ENCODE measurements around the gene WDR74. TPM values are rescaled to one million over a fixed set of nuclear protein-coding genes. Genes with fewer than 3 reads are reported as not detected.

Gene WDR74
- total RNA-seq, 2 donors from 2014 or later, result 19.8 to 55.2 TPM

DNA sequence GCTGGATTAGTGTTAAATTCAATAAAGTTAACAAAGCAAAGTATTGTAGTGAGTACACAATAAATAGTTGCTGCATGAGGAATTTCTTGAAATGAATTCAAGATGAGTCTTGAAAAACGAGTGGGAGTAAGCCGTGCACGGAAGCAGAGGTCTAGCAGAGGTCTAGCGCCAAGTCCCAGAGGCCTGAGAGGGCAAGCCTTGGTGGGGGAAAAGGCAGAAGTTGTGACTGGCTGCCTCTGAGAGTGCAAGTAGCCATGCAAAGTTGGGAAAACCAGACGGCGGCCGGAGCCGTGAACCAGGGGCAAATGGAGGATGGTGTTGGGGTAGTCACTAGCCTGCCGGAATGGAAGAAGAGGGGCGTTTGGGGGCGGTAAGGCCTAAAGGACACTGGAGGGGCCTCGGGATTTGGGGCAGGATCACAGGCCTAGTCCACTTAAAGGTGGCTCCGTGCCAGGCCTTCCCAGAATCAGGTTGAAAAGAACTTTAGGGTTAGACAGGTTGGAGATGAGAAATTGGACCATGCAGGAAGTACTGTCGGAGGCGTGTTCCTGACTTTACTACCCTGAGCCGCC, 40.9 kb upstream of the WDR74 start:
- H3K4me3 ChIP-seq, result peak overlapping the region; percentile 79
- peak overlapping the region; percentile 93 to 98 for H3K27ac ChIP-seq
- TF ChIP-seq, protein P1, sequence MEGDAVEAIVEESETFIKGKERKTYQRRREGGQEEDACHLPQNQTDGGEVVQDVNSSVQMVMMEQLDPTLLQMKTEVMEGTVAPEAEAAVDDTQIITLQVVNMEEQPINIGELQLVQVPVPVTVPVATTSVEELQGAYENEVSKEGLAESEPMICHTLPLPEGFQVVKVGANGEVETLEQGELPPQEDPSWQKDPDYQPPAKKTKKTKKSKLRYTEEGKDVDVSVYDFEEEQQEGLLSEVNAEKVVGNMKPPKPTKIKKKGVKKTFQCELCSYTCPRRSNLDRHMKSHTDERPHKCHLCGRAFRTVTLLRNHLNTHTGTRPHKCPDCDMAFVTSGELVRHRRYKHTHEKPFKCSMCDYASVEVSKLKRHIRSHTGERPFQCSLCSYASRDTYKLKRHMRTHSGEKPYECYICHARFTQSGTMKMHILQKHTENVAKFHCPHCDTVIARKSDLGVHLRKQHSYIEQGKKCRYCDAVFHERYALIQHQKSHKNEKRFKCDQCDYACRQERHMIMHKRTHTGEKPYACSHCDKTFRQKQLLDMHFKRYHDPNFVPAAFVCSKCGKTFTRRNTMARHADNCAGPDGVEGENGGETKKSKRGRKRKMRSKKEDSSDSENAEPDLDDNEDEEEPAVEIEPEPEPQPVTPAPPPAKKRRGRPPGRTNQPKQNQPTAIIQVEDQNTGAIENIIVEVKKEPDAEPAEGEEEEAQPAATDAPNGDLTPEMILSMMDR (IDR thresholded peaks at IDR 0.05), result no peak
- peak; percentile 55 for DNase-seq (ENCODE audit: low spot score)
- peaks cover 27% of the 10 kb centered on the region for H3K36me3 ChIP-seq
- no peaks in the 10 kb centered on the region for H3K27me3 ChIP-seq (replicated peaks; ENCODE audit: insufficient read depth)
- peak; percentile 43 for ATAC-seq (ENCODE audit: insufficient number of reproducible peaks, low FRiP score, low read depth)
- H3K4me1 ChIP-seq (ENCODE audit: control insufficient read depth in 1 of 2, low read depth in 2 of 2), result peaks cover 31 to 51% of the 10 kb centered on the region in 2 donors
- no peaks in the 10 kb centered on the region for H3K9me3 ChIP-seq

DNA sequence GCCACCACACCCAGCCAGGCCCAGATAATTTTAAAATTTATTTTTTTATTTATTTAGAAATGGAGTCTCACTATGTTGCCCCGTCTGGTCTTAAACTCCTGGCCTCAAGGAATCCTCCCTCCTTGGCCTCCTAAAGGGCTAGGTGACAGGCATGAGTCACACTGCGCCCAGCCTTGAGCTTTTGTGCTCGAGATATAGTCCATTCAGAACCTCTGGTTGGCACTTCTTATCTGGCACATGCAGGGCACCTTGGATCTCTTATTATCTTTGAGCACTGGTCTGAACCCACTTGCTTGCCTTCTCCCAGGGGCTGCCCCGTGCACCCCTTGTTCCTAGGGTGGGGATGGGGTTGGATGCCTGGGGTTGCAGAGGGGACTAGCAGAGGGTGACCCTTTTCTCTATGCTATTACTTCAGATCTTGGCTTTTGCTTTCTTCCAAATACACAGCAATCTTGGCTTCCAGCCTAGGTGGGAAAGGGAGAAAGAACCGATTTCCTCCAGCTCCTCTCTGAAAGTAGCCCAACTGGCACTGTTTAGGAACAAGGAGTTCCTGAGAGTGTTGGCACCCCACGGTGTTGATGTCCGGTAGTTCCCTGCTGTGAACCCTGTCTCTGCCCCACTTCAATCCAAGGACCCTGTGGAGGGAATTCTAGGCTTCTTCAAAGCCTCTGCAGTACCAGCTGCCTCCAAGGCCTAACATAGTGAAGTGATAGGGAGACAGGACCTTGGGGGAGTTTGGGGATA, 40.0 kb upstream of the WDR74 start:
- DNase-seq (ENCODE audit: low spot score) (no peak), ATAC-seq (ENCODE audit: insufficient number of reproducible peaks, low FRiP score, low read depth) (no peak)
- peaks cover 31 to 45% of the 10 kb centered on the region in 2 donors for H3K4me1 ChIP-seq (ENCODE audit: control insufficient read depth in 1 of 2, low read depth in 2 of 2)
- H3K9me3 ChIP-seq, result no peaks in the 10 kb centered on the region
- peaks cover 20% of the 10 kb centered on the region for H3K36me3 ChIP-seq
- H3K27me3 ChIP-seq (replicated peaks; ENCODE audit: insufficient read depth), result no peaks in the 10 kb centered on the region
- TF ChIP-seq, protein P1 (IDR thresholded peaks at IDR 0.05), result no peak
- peak overlapping the region; percentile 79 for H3K4me3 ChIP-seq
- peak overlapping the region; percentile 93 to 98 for H3K27ac ChIP-seq

DNA sequence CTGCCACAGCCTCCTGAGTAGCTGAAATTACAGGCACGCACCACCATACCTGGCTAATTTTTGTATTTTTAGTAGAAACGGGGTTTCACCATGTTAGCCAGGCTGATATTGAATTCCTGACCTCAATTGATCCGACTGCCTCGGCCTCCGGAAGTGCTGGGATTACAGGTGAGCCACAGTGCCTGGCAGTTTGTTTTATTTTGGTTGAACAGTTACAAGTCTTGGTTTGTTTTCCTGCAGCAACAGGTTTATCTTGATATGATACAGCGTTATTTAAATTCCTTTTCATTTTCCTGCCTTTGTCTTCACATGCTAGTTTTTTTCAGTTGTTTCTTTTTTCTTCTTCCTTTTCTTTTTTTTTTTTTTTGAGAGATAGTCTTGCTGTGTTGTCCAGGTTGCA, 37.3 kb upstream of the WDR74 start:
- ATAC-seq (ENCODE audit: insufficient number of reproducible peaks, low FRiP score, low read depth) (no peak), DNase-seq (ENCODE audit: low spot score) (no peak)
- no peaks in the 10 kb centered on the region for H3K27me3 ChIP-seq (replicated peaks; ENCODE audit: insufficient read depth)
- no peaks in the 10 kb centered on the region for H3K36me3 ChIP-seq
- H3K9me3 ChIP-seq, result no peaks in the 10 kb centered on the region
- TF ChIP-seq, protein P1 (IDR thresholded peaks at IDR 0.05), result no peak
- peaks cover 10 to 18% of the 10 kb centered on the region in 2 donors for H3K4me1 ChIP-seq (ENCODE audit: control insufficient read depth in 1 of 2, low read depth in 2 of 2)
- no peak overlapping the region for H3K27ac ChIP-seq
- H3K4me3 ChIP-seq, result no peak overlapping the region

DNA sequence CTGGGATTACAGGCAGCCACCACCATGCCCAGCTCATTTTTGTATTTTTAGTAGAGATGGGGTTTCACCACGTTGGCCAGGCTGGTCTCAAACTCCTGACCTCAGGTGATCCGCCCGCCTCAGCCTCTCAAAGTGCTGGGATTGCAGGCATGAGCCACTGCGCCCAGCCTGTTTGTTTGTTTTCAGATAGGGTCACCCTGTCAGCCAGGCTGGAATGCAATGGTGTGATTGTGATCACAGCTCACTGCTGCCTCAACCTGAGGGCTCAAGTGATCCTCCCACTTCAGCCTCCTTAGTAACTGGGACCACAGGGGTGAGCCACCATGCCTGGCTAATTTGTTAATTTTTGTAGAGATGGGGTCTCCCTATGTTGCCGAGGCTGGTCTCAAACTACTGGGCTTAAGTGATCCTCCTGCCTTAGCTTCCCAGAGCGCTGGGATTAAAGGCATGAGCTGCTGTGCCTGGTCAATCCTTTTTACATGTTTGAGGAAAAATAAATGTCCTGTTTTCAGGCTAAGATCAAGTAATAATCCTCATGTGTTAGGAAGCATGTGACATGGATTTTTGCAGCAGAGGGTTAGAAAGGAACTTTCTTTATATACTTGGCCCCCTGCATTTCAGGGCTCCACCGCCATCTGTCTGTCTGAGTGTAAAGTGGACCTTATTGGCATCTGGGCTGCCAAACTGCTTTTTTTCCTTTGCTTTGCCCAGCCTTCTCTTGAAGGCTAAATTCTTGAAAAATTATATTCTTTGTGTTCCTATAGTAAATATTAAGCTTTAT, 36.5 kb upstream of the WDR74 start:
- Histone ChIP-seq H3K27me3 (replicated peaks; ENCODE audit: insufficient read depth) (no peaks in the 10 kb centered on the region), H3K4me1 (ENCODE audit: control insufficient read depth in 1 of 2, low read depth in 2 of 2) (peaks cover 10 to 18% of the 10 kb centered on the region in 2 donors), H3K4me3 (no peak overlapping the region), H3K36me3 (no peaks in the 10 kb centered on the region), H3K27ac (no peak overlapping the region), H3K9me3 (no peaks in the 10 kb centered on the region)
- no peak for ATAC-seq (ENCODE audit: insufficient number of reproducible peaks, low FRiP score, low read depth)
- TF ChIP-seq, protein P1 (IDR thresholded peaks at IDR 0.05), result no peak
- DNase-seq (ENCODE audit: low spot score), result no peak

DNA sequence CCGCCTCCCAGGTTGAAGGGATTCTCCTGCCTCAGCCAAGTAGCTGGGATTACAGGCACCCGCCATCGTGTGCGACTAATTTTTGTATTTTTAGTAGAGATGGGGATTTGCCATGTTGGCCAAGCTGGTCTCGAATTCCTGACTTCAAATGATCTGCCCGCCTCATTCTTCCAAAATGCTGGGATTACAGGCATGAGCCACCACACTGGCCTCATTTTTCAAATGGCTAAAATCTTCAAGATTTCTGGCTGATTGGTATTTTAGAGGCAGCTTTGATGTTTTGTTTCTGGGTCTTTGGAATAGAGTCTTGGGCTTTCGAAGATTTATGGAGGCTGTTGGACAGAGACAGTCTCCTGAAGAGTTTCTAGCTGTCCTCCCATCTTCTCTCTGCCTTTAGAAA, 35.5 kb upstream of the WDR74 start:
- no peak for ATAC-seq (ENCODE audit: insufficient number of reproducible peaks, low FRiP score, low read depth)
- no peaks in the 10 kb centered on the region for H3K27me3 ChIP-seq (replicated peaks; ENCODE audit: insufficient read depth)
- no peak overlapping the region for H3K27ac ChIP-seq

More for the DNA sequence above, 35.5 kb upstream of the WDR74 start:
- Histone ChIP-seq H3K4me3 (no peak overlapping the region), H3K9me3 (no peaks in the 10 kb centered on the region), H3K4me1 (ENCODE audit: control insufficient read depth in 1 of 2, low read depth in 2 of 2) (peaks cover 9 to 15% of the 10 kb centered on the region in 2 donors), H3K36me3 (no peaks in the 10 kb centered on the region)
- no peak for DNase-seq (ENCODE audit: low spot score)
- TF ChIP-seq, protein P1 (IDR thresholded peaks at IDR 0.05), result no peak

All from thoracic aorta (tissue), 2 donors.